ENCODE results near the gene CCDC57. TPM values are rescaled to one million over a fixed set of nuclear protein-coding genes. Genes with fewer than 3 reads are reported as not detected.

The CCDC57 gene
- total and polyA plus RNA-seq, 2 of the 8 experiments (the other 6 are each of a cell fraction or from before 2014, with no cell fraction given) = 8.4 to 12.9 TPM

DNA sequence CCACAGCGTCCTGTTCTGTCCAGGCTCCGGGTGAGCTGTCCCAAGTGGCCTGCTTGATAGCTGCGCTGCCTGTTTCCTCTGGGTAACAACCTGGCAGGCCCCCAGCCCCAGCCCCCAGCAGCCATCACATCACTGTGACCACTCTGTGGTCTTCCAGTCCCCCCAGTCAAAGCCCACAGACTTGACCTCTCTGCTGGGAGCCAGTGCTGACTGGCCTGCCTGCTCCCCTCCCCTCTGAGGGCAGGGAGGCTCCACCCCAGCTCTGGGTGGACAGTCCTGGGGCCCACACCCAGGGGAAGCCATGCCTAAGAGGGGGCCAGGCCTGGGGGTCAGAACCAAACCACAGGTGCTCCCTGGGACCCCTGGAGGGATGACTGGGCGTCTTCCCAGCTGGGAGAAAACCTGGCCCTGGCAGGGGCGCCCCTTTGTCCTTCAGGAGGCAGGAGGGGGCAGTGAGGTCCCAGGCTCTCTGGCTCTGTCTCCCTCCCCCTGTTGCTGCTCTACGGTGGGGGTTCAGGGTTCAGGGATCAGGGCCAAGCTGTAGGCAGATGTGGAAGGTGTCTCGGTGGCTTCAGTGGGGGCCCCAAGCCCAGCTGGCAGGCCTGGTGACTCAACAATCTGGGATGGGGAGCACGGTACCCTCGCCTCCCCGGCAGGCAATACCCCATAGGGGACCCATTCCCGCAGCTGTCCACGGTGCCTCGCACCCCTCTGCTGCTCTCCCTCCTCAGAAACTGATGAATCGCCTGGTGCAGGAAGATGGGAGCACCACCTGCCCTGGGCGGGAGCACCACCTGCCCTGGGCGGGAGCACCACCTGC lies 14.4 kb upstream of the CCDC57 start:
- ChIA-PET CTCF (ENCODE audit: partially characterized antibody) (interaction anchor here (1.7 kb wide), 1 partner anchor 9 kb away, joined by 6 read pairs; no protein-coding TSS in a partner anchor), POLR2A (ENCODE audit: partially characterized antibody) (no interaction called here)
- Histone ChIP-seq H3K4me1 (replicated peaks in 1 of 4; ENCODE audit: control insufficient read depth in 3 of 4, insufficient read depth in 4 of 4, low read length in 3 of 4) (peaks cover 0 to 12% (median 2%) of the 10 kb centered on the region in 4 experiments; a peak in 4 of 7 replicates), H3K14ac (ENCODE audit: insufficient read length) (no peak overlapping the region), H3K9ac (replicated peaks in 1 of 4; ENCODE audit: extremely low read depth in 1 of 4, low read depth in 3 of 4, low read length in 3 of 4) (no peak overlapping the region), H3K4me3 (ENCODE audit: extremely low read depth in 1 of 4, insufficient read depth in 2 of 4, low read depth in 3 of 4, low read length in 4 of 4) (no peak overlapping the region), H4K5ac (ENCODE audit: insufficient read length, low read depth, low read length) (no peak overlapping the region), H2BK20ac (ENCODE audit: low read length) (no peak overlapping the region), H3K4me2 (ENCODE audit: insufficient read depth in 1 of 2, low read depth in 2 of 2, low read length in 2 of 2) (no peak overlapping the region), H4K20me1 (replicated peaks in 1 of 2; ENCODE audit: control insufficient read depth in 1 of 2, insufficient read depth in 2 of 2, low read length in 2 of 2) (peaks cover 5 to 14% of the 10 kb centered on the region in 2 experiments), H3K23me2 (ENCODE audit: low read depth, low read length) (peaks cover 11% of the 10 kb centered on the region; the same call in 1 of the 2 replicates), H3K18ac (ENCODE audit: extremely low read depth, low read length) (no peak overlapping the region), H2AFZ (ENCODE audit: low read length) (no peak overlapping the region), H3K27ac (ENCODE audit: low read depth, low read length) (no peak overlapping the region), H3K56ac (replicated peaks; ENCODE audit: insufficient read length, low read depth, low read length) (no peak overlapping the region), H2BK15ac (ENCODE audit: low read length) (no peak overlapping the region), H2AK5ac (ENCODE audit: low read depth, low read length) (no peak overlapping the region), H4K91ac (replicated peaks; ENCODE audit: insufficient read length, low read length) (no peak overlapping the region), H3K23ac (ENCODE audit: insufficient read length) (no peak overlapping the region), H2BK120ac (replicated peaks; ENCODE audit: low read depth, low read length) (no peak overlapping the region), H3K27me3 (replicated peaks in 1 of 4; ENCODE audit: control insufficient read depth in 3 of 4, extremely low read depth in 1 of 4, insufficient read depth in 3 of 4, low read length in 3 of 4) (peaks cover 28 to 57% (median 53%) of the 10 kb centered on the region in 4 experiments), H3K79me1 (ENCODE audit: low read depth, low read length) (no peaks in the 10 kb centered on the region; the same call in 1 of the 2 replicates), H2BK12ac (ENCODE audit: low read depth, low read length) (no peak overlapping the region), H3K9me3 (ENCODE audit: insufficient read depth in 2 of 2, low read depth in 1 of 2, low read length in 1 of 2) (no peaks in the 10 kb centered on the region; a peak in 1 of 4 replicates), H3K4ac (replicated peaks; ENCODE audit: insufficient read length, low read depth, low read length) (no peak overlapping the region), H2BK5ac (ENCODE audit: low read depth, low read length) (no peak overlapping the region), H4K8ac (ENCODE audit: extremely low read depth, insufficient read depth, low read length) (no peak overlapping the region), H3K79me2 (ENCODE audit: control insufficient read depth in 1 of 2, insufficient read depth in 2 of 2, low read length in 2 of 2) (no peaks in the 10 kb centered on the region), H3K36me3 (ENCODE audit: control insufficient read depth in 2 of 4, insufficient read depth in 4 of 4, low read length in 3 of 4) (no peaks in the 10 kb centered on the region; a peak in 1 of 8 replicates)
- 87% methylated on average over 12 of the region's 16 CpGs; no CpG with 5 or more reads in 1 of the 2 experiments for WGBS, 2 experiments (ENCODE audit: extremely low coverage in 1 of 2, insufficient coverage in 1 of 2, insufficient read length in 1 of 2, insufficient replicate concordance in 2 of 2, low coverage in 1 of 2, low lambda C conversion rate in 2 of 2, missing lambda C conversion rate in 1 of 2)
- no peak for DNase-seq (ENCODE audit: low read depth in 1 of 2, low spot score in 2 of 2)
- TF ChIP-seq SP2 (IDR thresholded peaks at IDR 0.05; ENCODE audit: low read length) (no peak), RBBP5 (IDR thresholded peaks at IDR 0.05; ENCODE audit: borderline replicate concordance, low read depth, low read length) (no peak), CBX5 (IDR thresholded peaks at IDR 0.05; ENCODE audit: low read depth, low read length) (no peak), HDAC2 (IDR thresholded peaks at IDR 0.05; ENCODE audit: borderline replicate concordance in 1 of 2, low read depth in 2 of 2, low read length in 2 of 2) (no peak), TCF12 (IDR thresholded peaks at IDR 0.05; ENCODE audit: low read depth, low read length) (no peak), POLR2AphosphoS5 (IDR thresholded peaks at IDR 0.05; ENCODE audit: low read depth, low read length) (no peak), CBX8 (IDR thresholded peaks at IDR 0.05; ENCODE audit: borderline replicate concordance, low read depth, low read length) (no peak), POLR2A (IDR thresholded peaks at IDR 0.05; ENCODE audit: control extremely low read depth in 1 of 2, low read depth in 2 of 2, low read length in 2 of 2) (no peak)
- FAIRE-seq = no peak
